NCI-H2029 (cell line): ENCODE data around the gene KRTAP10-9.
"Not testable (repeated sequence)": the region's sequence is repeated elsewhere in the genome, so short reads cannot be mapped to it uniquely, and the experiment has no call there.

Experiments used
- DNase-seq: peaks from one replicate; lab custom pipeline; 2025; lab: John Stamatoyannopoulos, UW

Gene KRTAP10-9

DNA sequence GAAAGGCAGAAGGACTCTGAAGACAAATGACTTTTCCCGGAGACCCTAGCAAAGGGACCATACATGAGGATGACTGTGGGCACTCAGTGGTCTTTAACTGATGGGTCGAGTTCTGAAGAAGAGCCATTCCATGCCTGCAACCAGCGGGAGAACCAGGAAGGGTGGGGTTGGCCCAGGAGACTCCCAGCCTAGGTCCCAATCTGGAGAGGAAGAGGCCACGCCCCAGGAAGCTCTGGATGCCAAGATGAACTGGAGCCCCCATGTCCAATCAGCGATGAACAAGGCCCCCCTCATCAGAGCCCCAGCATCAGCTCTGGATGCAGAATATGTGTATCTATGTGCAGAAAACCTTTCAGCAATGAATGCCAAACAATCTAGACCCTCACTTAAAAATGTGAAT, 13.9 kb downstream of the KRTAP10-9 start:
- DNase-seq, result no peak

DNA sequence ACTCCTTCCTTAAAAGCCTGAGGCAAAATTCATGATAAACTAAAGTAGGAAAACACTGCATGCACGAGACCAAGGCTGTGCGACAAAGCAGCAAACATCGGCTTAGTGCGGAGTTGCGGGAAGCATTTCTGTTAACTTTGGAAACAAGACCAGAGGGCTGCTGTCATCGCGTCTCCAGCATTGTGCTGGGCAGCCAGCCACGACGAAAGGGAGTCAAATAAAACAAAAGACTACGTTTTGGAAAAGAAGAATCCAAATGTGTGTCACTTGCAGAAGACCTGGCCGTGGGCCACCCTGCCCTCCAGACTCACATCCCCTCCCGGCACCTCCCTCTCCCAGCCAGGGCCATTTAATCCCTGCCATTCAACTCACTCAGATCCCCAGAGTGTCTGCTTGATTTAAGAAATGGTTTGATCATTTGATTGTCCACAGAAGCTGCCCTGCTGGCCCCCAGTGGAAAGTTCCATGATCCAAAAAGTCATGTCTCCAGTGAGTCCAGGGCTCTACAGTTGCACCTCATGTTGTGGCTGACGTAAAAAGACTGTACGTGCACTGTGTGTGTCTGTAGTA, 16.9 kb downstream of the KRTAP10-9 start:
- no peak for DNase-seq

GRCh38 chr21:44644878-44645277, 18.0 kb downstream of the KRTAP10-9 start:
- no peak for DNase-seq

GRCh38 chr21:44646366-44647221, 19.7 kb downstream of the KRTAP10-9 start, which contains the start of gene KRTAP10-11:
KRTAP10-11 (plus strand) TSS chr21:44646414; CDS start chr21:44646459, 45 bp downstream.
- DNase-seq, result not testable (repeated sequence)

GRCh38 chr21:44647222-44647552, 20.3 kb downstream of the KRTAP10-9 start:
- no peak for DNase-seq

DNA sequence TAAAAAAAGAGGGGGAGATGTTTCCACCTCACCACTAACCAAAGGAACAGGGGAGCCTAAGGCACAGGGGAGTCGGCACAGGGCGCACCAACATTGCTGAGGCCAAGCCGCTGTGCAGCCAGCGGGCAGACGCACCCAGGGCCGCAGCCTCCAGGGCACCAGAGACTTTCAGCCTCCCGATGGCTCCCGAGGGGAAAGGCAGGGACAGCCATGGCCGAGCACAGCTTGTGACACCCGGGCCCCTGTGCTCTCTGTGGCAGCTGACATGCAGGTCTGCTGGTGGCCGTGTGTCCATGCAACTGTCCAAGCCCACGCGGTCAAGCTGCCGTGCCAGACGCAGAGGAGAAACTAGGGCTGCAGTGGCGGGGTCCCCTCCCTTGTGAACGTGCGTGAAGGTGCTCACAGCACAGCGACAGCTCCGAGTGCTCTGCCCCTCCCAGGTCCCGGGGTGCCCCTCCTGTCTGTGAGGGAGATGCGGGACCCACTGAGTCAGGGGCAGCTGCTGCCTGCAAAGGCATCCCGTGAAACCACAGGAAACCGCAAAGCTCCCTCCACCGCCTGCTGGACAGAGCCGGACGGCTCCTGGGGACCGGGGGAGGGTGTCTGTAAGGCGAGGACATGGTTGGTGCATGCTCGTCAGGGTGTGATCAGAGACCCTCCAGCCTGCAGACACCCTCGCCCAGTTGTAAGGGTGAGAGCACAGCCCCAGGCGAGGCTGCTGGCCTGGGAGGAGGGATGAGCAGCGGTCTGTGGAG, 21.8 kb downstream of the KRTAP10-9 start:
- DNase-seq, result no peak

GRCh38 chr21:44649521-44650100, 22.7 kb downstream of the KRTAP10-9 start:
- DNase-seq, result no peak

- DNase-seq, result no peak
Observed at GRCh38 chr21:44650265-44650972, 23.5 kb downstream of the KRTAP10-9 start.

DNA sequence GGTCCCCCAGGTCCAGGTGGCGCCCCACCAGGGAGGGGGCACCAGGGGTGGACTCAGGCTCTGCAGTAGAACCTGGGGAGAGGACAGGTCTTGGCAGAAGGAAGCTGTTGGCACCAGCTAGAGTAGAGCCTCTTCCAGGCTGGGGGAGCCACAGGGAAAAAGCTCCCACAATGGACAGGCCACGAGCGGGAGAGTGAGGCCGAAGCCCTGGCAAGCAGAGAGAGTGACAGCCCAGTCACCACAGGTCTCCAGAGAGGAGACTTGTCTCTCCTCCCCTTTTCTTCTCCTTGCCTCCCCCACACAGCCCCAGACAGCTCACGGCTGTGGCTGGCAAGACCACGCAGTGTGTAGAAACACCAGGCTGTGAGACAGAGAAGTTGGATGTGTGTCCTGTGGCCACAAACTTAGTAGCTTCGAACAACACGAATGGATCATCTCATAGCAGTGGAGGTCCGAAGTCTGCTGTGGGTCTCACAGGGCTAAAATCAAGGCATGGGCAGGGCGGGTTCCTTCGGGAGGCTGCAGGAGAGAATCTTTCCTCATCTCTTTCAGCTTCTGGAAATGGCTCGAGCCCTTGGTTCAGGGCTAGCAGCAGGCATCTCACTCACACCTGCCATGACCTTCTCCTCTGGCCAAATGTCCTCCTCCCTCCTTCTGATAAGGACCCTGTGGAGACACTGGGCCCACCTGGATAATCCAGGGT, 24.2 kb downstream of the KRTAP10-9 start:
- DNase-seq, result no peak

DNA sequence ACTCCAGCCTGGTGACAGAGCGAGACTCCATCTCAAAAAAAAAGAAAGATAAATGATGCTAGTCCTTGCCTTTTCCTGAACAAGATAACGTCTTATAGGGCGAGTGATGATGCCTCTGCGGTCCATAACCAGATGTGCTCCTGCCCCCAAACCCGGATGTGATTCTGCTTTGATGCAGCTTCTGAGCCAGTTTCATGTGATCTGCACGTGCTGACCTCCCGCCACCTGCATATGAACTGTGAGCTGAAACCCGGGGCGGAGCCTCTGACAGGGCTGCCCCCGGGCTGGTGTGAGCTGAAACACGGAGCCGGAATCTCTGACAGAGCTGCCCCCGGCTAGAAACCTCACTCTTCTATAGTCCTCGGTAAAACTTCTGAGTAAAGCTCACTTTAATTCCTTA, 26.2 kb downstream of the KRTAP10-9 start:
- DNase-seq, result no peak

DNA sequence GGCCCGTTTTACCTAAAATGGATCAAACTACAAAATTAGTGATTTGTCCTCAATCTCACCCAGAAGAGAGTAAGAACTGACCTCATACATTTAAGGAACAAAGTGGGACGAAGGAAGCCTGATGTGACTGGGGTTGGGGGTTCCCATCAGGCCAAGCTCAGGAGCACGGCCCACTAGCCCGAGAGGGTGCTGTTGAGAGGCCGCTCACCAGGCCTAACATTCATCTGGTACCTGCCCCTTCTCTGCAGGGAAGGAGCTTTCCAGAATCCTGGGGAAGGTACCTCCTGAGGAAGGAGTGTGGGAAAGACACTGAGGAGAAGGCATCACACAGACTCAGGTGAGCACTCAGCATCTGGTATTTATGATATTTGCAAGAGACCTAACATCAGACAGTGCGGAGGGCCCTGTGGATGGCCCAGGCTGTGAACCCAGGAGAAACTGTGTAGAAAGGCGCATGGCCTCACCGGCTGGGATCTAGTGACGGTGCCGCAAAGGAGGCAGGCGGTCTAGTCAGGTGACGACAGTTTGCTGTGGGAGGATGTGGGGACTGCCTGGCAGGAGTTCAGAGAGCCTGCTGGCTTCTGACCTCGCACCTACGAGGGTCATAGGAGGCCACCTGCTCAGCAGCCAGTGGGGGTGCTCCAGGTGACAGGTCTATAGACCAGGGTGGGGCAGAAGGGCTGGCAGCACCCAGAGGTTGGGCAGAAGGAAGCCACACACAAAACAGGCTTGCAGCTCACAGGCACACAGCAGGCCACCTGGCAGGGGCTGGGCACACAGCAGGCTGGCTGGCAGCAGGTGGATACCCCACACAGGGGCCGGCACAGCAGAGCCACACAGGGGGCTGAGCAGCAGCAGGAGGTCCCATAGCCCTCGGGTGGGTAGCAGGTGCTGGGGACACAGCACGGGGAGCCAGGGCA, 27.0 kb downstream of the KRTAP10-9 start:
- DNase-seq, result no peak

DNA sequence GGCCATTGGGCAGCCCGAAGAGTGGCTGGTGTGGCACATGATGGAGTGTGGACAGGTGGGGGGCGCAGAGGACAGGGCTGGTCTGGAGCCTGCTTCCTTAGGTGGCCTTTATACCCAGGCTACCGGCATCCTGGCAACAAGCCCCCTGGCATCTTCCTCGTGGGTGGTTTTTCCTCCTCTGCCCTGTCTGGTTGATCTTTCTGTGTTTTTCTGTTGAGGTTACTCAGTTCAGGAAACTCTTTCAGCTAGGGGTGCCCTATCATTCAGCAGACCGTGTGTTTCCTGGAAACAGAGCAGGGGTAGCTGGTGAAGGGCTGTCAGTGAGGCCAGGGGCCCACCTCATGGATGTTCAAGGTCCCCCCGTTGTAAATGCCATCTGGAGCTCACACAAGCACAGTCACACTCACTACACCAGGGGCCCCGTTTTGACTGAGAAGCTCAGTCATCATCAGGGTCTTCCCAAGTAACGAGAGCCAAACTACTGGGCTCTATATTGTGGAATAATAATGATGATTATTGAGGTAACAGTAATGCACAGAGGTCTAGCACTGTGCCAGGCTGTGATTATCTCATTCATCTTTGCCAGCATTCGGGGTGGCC, 27.8 kb downstream of the KRTAP10-9 start, which contains the start of gene KRTAP12-4:
TSS of gene KRTAP12-4 (minus strand) at position 84 of the 600 bp plus-strand sequence. CDS start at position 39, 45 bp downstream.
- no peak for DNase-seq

DNA sequence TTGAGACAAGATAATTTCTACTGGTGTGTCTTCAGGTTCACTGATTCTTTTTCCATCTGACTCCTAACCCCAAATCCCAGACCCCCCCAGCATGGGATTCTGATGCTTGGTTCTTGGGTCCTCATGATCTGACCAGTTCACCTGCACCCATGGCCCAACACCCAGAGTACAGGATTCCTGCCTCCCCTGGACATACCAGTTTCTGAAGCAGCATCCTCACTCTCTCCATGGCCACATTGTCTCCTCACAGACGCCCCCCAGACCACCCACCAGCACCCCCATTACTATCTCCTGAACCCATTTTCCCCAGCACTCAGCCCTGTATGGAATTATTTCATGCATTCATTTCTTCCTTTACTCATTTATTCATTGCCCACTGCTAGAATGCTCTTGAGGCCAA, 30.0 kb downstream of the KRTAP10-9 start:
- no peak for DNase-seq

GRCh38 chr21:44657635-44658540, 31.0 kb downstream of the KRTAP10-9 start, which contains the start of gene KRTAP12-3:
KRTAP12-3 (plus strand) TSS chr21:44657932; CDS start chr21:44657980, 48 bp downstream.
- DNase-seq, result no peak

DNA sequence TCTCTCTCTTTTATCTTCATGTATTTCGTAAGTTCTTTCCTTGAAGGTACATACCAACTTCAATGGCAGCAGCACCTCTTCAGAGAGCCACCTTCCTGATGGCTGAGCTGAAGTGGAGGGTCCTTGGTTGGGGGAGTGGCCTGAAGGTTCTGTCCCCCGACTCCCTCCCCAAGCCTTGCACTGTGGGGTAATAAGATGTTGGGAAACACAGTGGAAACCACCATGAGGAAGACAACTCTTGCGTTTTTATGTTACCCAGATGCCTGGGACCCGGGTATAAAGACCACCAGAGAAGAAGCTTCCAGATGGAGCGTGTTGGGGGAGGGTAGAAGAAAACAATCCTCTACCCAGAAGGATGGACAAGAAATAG, 31.6 kb downstream of the KRTAP10-9 start:
- no peak for DNase-seq

- DNase-seq, result no peak
Observed at GRCh38 chr21:44658913-44659595, 32.2 kb downstream of the KRTAP10-9 start.

- not testable (repeated sequence) for DNase-seq
Observed at GRCh38 chr21:44661567-44661966, 34.7 kb downstream of the KRTAP10-9 start.

DNA sequence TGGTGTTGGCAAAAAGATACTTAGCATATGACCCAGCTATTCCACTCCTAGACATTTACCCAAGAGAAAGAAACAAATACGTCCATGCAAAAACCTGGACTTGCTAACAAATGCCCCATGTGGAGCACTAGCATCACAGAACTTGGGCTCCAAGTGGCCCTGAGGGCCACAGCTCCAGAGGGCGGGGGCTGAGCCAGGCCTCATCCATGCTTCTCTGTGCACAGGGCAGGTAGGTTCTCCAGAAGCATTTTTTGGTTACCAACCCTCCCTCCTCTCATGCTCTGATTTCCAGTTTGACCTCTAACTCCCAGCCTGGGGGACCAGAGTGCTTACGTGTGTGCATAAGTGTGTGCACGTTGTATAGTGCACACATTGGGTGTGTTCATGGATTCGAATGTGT, 37.8 kb downstream of the KRTAP10-9 start:
- no peak for DNase-seq
